ENCODE results near the gene MICU1.
"Not testable (repeated sequence)": the region's sequence is repeated elsewhere in the genome, so short reads cannot be mapped to it uniquely, and the experiment has no call there.

Gene MICU1

DNA sequence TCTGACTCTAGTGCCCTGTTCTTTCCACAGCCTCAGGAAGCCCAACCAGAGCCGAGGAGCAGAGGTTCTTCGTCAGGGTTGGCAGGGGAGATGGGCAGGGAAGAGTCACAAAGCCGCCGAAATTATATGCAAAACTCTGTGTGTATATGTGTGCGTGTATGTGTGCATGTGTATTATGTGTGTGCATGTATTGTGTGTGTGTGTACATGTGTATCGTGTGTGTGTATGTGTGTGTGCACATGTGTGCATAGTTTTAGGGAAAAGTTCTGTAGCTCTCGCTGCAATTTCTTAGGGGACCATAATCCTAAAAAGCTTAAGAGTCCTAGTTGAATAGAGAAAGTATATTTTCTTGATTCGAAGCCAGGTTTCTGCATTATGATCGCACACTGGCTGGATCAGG lies 288.2 kb downstream of the MICU1 start:
- DNase-seq, result no peak

DNA sequence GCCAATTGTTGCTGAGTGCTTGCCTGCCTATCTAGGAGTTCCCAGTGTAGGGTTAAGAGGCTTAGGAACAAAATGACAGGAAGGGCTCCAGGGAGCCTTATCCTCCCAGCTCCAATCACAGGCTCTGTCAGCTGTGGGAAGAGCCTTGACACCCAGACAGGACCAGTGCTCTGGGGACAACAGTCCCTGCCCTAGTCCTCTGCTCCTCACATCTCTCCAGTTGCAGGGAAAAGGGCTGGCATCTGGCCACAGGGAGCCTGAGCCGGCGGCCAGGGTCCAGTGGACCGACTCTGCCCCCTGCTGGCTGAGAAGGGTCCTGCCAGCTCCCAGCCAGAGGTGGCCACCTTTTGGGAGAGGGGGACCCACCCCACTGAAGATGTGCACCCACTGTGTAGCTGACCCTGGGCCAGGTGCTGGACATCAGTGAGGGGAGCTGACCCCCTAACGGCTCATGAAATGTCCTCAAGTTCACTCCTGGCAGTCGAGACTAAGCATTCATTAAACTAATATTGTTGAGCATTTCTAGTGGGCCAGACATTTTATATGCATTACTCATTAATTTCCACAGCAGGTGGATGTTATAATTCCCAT lies 288.7 kb downstream of the MICU1 start:
- DNase-seq, result peak; percentile 77

DNA sequence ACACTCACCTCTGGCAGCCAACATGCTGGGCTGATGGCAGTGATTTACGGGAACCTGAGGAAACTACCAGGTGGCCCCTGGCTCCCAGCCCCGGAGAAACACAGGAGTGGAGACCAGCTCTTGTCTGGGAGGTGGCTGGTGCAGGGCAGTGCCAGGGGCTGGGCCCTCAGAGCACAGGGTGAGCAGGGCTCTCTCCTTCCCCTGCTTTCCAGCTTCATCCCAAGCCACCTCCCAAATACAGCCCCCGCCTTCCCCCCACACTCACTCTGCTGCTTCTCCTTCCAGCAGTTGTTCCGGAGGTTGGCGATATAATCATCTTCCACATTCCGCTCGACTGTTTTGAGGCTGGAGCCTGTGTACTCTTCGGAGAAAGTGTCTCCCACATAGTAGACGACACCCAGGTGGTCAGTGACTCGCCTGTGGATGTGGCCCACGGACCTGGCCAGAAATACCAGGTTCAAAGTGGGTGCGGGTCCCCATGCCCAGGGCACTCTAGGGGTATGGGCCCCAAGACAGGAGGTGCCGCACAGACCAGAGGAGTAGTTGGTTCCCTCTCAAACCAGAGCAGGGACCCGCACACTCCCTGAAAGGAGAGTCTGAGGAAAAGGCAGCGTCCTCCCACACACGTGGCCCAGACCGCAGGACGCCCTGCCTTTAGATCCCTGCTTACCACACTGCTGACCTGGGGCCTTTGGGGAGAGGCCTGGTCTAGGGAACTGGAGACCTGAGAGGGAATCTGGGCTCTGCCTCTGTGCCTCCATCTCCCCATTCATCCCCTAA lies 289.4 kb downstream of the MICU1 start:
- DNase-seq, result no peak

DNA sequence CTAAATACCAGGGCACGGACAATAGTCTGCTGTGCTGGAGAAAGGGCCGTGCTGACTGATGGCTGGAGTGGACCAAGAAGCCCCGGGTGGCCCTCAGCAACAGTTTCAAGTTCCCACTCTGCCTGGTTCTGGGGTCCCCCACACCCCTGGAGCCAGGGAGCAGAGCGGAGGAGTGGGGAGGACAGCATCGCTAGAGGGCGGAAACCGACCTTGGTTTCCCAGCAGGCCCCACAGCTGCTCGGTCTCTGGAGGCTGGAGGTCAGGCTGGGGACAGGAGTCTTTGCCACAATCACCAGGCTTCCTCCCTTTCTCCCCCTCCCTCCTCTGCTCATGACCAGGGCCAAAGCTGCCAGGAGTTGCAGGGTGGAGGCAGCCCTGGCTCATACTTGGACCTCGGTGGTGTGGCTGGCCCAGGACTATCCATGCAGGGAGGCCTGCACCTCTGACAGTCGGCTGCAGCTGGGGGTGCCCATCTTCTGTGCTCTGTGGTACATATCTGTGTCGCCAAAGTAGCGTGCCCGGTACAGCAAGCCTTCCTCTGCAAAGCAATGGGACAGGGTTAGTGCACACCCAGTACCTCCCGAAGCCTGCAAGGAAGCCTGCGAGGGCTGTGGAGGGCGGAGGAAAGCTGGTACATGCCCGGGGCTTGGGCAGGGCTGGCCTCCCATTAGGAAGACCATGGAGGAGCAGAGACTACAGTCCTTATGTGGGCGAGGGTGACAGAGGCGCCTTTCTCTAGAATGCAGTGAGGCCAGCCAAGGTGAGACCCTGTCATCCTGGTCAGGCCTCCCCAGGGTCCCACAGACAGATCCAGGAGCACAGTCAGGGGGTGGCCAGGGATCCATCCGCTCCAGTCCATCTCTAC lies 290.3 kb downstream of the MICU1 start:
- DNase-seq, result peak; percentile 61

DNA sequence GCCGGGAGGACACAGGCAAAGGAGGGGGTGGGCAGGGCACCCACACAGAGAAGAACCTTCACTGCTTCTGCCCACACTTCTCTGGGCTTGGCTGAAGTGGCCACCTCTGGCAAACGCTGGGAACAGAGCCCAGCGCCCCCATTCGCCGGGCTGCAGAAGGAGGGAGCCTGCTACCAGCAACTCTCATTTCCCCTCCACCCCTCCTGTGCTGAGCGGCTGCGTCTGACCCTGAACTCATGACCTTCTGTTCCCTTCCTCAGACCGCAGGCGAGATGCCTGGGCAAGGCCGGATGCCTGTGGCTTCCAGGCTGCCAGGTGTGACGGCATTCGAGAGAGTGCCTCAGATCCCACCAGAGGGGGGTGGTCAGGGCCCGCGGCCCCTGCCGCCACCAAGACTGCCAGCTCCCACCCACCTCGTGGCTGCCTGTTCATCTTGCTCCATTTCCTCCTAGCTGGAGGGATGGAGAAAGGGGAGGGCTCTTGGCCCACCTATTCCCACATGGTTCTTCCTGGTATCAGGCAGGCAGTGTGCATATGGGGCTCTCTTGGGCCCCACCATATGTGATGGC lies 291.0 kb downstream of the MICU1 start:
- DNase-seq, result peak; percentile 89

DNA sequence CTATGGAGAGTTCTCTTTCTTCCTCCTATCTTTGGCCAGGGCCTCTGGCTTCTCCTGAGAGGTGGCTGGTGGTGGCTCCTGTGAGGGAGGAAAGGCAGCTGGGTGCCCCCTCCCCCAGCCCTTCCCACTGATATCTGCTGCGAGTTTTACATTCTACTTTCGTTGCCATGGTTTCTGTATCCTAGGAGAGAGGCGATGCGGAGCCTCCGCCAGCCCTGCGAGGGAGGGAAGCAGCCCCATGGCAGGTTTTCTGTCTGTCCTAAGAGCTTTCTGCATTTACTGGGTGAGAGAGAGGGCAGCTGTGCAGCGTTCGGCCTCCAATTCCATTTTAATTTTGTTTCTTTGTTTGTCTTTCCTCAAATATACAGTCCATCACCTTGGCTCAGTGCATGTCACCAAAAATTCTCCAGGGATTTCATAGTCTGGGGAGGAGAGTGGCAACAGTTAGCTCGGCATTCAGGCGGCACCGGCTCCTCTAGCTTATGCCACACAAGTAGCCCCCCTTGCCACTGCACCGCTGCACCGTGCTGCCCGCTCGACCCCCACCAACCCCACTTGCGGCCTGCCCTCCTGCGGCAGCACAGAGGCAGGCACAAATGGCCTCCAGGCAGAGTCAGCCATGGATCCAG lies 291.6 kb downstream of the MICU1 start:
- no peak for DNase-seq

DNA sequence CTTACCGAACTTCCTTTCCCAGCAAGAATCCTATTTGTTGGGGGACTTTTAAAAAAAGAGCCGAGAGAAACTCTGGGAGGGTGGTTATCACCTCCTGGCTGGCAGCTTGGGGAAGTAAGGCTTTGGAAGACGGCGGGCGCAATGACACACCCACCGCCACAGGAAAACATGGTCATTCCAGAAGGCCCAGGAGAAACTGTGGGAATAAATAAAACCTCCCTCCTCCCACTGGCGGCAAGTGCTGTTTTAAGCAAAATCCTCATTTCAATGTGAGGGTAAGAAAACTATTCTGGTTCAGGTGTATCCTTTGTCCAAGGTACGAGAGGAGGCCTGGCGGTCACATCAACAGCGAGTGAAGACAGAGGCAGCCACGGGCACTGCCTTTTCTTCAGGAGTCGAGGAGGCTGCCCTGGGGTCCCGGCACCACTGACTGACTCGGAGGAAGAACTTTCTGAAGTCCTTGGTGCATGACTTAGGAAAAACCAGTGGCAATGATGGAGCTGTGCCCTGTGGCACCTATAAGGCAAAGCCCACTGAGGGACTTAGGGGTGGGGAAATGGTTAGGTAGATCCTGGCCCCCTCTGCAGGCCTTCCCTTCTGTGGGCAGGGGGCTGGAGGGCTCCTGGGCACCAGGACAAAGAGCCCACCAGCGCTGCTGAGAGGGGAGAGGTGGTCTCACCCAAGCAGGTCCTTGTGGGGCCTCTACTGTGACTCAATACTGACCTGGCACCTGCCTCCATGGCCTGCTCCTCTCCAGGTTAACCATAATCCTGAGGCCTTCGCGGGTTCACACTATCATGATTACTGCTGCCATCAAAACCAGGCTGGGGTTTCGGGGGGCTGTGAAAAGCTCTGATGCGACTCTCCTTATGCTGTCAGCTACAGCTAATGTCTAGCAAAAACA lies 292.5 kb downstream of the MICU1 start:
- DNase-seq, result peak; percentile 57

DNA sequence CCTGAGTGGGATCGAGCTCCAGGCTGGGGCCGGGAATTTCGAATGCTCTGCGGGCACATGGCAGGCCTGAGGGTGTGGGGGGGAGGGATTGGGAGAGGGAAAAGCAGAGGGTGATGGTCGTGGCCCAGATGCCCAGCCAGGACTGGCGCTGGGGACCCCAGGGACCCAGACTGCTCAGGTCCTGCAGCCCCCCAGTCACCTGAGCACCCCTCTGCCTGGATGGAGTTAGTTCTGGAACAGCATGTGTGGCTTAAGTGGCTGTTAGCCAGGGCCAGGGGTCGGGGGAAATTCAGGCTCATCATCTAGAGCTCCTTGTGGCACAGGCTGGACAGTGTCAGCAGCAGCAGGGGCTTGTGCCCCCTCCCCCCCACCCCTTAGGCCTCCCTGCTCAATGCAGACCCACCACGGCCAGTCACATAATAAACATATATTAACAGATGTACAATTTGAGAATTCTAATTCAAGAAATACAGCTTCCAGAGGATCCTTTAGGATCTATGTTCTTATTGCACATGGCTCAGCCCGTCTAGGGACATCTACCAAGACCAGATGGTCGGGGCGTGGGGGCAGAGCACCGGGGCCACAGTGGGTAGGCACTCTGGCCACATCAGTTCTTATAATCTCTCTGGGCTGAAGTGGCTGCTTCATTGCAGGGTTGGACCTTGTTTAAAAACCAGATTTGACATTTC lies 293.3 kb downstream of the MICU1 start:
- DNase-seq, result no peak

DNA sequence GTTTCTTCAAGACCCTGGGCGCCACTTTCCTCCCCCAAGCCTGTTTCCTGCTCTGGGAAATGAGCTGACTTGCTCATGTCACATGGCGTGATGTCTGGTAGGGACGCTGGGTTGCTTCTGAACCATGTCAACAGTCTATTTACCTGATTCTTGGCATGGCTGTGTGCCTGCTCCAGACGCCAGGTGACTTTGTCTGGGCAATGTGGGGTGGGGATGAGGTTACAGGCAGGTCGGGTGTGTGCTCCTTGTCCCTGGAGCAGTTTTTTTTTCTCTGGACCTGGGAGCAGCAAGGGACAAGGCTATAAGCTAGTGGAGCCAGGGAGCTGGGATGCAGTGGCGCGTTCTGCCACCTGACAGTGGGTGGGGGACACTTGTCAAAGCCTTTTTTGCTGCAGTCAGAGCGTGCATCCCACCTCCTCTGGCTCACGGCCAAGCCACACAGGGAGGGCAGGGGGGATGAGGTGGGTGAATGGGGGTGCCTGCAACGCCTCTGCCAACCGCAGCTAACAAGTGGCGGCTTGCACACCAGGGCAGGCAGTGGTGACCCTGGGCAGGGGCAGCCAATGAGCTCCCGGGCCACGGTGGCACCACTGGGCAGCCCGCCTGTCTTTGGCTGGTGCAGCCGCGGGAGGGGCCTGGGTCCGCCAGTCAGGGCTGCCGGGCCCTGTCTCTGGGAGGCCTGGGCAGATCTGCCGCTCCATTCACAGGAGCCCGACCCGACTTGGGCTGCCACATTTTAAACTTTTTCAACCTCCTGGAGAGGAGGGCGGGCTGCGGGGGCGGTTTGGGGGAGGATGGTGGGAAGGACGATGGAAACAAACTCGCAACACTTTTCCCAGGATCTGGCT lies 294.1 kb downstream of the MICU1 start:
- peak; percentile 95 for DNase-seq

DNA sequence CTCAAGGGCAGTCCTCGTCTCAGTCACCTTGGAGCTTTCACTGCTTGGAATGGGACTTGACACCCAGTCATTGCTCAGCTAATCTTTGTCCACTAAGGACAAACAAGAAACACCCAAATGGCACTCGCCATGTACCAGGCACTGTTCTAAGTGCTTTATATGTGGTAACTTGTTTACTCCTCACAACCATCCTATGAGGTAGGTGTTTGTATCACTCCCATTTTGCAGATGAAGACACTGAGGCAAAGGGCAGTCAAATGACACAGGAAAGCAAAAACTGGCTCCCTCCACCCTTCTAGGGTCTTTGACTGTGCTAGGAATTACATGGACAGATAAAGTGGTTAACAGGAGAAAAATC lies 295.8 kb downstream of the MICU1 start:
- DNase-seq, result no peak

DNA sequence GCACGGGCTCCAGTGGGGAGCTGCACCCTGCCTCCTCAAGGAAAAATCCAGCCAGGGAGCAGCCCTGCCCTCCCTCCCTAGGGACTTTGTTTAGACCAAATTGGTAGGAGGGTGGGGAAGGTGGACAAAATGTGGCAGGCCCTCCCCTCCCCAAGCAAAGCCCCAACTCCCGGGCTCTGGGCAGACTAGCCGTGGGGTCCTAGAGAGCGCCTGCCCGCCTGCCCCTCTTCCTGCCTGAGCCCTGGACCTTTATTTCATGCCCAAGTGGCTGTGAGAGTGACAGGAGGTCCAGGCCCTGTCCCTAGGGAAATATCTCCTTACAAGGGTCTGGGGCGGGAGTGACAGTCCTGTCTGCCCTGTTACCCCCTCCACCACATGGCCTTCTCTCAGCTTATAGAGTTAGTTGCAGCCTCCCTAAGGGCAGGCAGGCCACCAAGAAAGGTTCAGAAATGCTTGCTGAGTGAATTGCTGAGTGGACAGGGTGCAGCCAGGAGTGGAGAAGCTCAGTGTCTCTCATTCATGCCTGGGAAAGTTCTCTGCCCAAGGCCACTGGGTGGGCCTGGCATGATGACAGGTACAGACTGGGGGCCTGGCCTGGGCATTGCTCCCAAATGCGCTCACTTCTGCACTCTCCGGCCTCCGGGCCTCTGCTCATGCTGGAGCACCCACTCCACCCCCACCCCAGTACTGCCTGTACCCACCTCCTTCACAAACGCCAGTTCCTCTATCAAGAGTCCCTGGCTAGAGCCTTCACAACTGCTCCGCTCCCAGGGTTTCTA lies 296.4 kb downstream of the MICU1 start:
- no peak for DNase-seq

DNA sequence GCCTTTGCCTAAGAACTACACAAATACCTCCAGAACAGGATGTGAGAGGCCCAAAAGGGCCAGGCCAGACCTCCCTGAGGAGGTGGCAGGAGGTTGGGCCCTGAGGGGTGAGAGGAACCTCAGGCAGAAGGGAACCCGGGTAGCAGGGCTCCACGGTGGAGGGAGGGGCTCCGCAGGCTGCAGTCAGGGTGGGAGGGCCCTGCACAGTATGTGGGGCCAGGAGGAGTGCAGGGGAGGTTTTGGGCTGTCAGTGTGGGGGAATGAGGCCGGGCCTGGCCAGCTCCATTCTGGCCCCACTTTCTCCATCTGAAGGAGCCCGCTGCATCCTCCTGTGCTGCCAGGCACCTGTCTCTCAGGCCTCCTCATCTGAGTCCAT lies 297.1 kb downstream of the MICU1 start:
- peak; percentile 71 for DNase-seq

DNA sequence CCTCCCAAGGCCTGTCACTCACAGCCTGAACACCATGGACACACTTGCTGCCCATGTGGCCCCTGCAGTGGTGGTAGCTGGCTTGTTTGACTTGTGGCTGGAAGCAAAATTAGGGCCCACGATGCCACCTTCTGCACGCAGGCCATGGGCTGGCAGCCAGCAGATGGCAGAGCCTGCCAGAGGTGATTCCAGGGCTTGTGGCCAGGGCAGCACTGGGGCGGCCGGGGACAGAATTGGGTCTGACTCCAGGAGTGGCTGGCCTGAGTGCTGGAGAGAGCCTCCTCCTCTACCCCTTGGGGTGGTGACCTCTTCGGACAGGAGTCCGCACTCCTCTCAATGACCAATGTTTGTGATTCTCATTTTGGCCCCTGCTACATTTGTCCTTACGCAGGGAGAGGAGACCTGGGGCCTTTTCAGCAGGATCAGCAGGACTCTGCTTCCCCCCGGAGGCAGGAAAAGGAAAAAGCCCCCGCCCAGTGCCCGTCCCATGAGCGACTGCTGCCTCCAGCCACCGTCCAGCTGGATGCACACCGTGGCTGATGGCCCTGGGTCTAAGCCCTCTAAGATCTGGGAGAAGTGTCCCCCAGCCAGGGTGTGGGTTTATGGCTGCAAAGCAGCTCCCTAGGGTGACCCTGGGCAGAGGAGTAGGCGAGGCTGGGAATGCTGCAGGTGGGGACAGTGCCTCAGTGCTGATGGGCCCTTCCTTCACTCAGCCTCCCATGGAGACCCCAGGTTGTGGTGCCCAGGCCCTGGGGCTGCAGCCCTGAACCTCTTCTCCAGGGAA lies 297.6 kb downstream of the MICU1 start:
- DNase-seq, result peak; percentile 65

DNA sequence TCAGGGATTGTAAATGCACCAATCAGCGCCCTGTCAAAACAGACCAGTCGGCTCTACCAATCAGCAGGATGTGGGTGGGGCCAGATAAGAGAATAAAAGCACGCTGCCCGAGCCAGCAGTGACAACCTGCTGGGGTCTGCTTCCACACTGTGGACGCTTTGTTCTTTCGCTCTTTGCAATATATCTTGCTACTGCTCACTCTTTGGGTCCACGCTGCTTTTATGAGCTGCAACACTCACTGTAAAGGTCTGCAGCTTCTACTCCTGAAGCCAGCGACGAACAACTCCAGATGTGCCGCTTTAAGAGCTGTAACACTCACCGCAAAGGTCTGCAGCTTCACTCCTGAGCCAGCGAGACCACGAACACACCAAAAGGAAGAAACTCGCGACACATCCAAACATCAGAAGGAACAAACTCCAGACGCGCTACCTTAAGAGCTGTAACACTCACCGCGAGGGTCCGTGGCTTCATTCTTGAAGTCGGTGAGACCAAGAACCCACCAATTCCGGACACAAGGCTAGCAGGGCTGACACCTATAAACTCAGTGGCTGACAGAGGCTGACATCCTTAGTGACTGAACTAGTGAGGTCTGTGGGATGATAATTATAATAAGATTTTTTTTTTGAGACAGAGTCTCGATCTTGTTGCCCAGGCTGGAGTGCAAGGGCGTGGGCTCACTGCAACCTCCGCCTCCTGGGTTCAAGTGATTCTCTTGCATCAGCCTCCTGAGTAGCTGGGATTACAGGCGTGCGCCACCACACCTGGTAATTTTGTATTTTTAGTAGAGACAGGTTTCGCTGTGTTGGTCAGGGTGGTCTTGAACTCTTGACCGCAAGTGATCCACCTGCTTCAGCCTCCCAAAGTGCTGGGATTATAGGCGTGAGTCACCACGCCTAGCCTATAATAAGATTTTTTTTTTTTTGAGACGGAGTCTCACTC lies 298.9 kb downstream of the MICU1 start:
- DNase-seq, result peak; percentile 87

DNA sequence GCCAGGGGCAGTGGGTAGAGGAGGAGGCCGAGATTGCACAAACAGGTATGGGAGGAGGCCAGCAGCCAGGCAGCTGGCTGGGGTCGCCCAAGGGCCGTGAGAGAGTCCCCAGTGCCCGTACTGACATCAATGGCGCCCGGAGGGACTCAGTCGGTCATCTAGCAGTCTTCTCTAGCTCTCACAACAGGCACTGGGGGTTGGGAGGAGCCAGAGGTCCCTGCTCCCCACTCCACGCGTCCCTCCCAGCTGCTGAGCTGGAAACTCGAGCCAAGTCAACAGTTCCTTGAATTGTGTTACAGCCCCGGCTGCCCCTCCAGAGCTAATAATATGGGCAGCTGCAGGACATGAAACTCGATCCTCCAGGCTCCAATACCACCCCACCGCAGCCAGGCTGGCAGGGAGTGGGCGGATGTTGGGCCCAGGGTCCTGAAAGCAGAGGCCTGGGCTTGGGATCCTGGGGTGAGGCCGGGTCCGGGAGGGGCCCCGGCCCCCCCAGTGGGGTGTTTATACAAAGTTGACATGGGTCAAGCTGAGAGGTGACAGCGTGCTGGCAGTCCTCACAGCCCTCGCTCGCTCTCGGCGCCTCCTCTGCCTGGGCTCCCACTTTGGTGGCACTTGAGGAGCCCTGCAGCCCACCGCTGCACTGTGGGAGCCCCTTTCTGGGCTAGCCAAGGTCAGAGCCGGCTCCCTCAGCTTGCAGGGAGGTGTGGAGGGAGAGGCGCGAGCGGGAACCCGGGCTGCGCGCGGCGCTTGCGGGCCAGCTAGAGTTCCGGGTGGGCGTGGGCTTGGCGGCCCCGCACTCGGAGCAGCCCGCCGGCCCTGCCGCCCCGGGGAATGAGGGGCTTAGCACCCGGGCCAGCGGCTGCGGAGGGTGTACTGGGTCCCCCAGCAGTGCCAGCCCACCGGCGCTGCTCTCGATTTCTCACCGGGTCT lies 300.4 kb downstream of the MICU1 start:
- not testable (repeated sequence) for DNase-seq

DNA sequence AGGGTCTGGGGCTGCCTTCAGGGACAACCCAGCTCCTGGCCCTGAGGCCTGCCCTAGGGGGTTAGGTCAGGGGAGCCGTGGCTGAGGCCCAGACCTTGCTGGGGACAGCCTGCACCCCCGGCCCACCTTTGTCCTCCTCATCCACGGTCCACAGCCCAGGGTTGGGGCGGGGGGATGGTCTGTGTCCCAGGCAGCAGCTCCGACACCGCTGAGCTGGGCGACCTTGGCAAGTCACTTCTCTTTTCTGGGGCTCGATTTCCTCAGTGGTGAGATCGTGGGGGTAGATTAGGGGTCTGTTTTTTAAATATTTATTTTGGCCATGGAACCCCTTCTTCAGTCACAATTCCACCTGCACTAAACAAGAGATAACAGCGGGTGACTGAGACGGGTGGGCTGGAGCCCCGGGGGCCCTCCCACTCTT lies 302.1 kb downstream of the MICU1 start:
- DNase-seq, result no peak
